GM12865 (cell line): Measurements from ENCODE around the gene CDKAL1.

Source experiments
- DNase-seq: peaks from one replicate; pipeline ENCODE4 v3.0.0; 2010; ENCODE audit warnings: low read depth
- H3K4me3 ChIP-seq: 2 replicates; pipeline ENCODE4 v1.5.1; 2011; ENCODE audit warnings: mild to moderate bottlenecking, low read depth, low read length, control low read depth
- CTCF ChIP-seq: IDR thresholded peaks from 2 replicates; pipeline ENCODE4 v1.5.1; 2011; ENCODE audit warnings: low read length, control low read depth, low read depth, inconsistent platforms; ENCODE audit not compliant: insufficient read depth; ENCODE audit errors: missing control alignments

The CDKAL1 gene

GRCh38 chr6:21264288-21265033, 730.2 kb downstream of the CDKAL1 start:
- no peak for TF ChIP-seq CTCF
- H3K4me3 ChIP-seq, result no peak overlapping the region
- no peak for DNase-seq

- no peak for TF ChIP-seq CTCF
- DNase-seq, result no peak
- H3K4me3 ChIP-seq, result no peak overlapping the region
Observed at GRCh38 chr6:21265034-21265729, 730.9 kb downstream of the CDKAL1 start.

- no peak for DNase-seq
- TF ChIP-seq CTCF, result no peak
- no peak overlapping the region for H3K4me3 ChIP-seq
Observed at GRCh38 chr6:21265730-21266044, 731.4 kb downstream of the CDKAL1 start.

- no peak for DNase-seq
- H3K4me3 ChIP-seq, result no peak overlapping the region
- no peak for TF ChIP-seq CTCF
Observed at GRCh38 chr6:21270636-21271201, 736.5 kb downstream of the CDKAL1 start.

- DNase-seq, result no peak
- H3K4me3 ChIP-seq, result no peak overlapping the region
- TF ChIP-seq CTCF, result no peak
Observed at GRCh38 chr6:21271428-21272155, 737.3 kb downstream of the CDKAL1 start.

- TF ChIP-seq CTCF, result no peak
- H3K4me3 ChIP-seq, result no peak overlapping the region
- no peak for DNase-seq
Observed at GRCh38 chr6:21273451-21273850, 739.2 kb downstream of the CDKAL1 start.
